SK-N-MC (cell line): ENCODE data around the gene COPZ2.
"Not testable (repeated sequence)": the region's sequence is repeated elsewhere in the genome, so short reads cannot be mapped to it uniquely, and the experiment has no call there.

Experiments
- DNase-seq: peaks from one replicate; pipeline ENCODE4 v3.0.0-alpha.2; 2011; ENCODE audit warnings: low read depth, low spot score
- H3K27ac ChIP-seq: fragments of 200-600 bp; sonication (generic); 2 replicates; pipeline ENCODE4 v1.5.1; 2016; ENCODE audit warnings: mixed run types
- H3K36me3 ChIP-seq: fragments of 200-600 bp; sonication (generic); 2 replicates; pipeline ENCODE4 v1.6.1; 2017; ENCODE audit warnings: antibody characterized with exemption, low read length, mixed read lengths; ENCODE audit not compliant: insufficient read depth
- H3K4me3 ChIP-seq: fragments of 200-600 bp; sonication (generic); 2 replicates; pipeline ENCODE4 v1.5.1; 2016
- H3K9ac ChIP-seq: fragments of 200-600 bp; sonication (generic); 2 replicates; pipeline ENCODE4 v1.8.0; 2017; ENCODE audit warnings: mixed run types, mixed read lengths; ENCODE audit not compliant: insufficient read length
- H3K9me3 ChIP-seq: fragments of 200-600 bp; sonication (generic); 2 replicates; pipeline ENCODE4 v1.6.1; 2017; ENCODE audit warnings: low read depth, mild to moderate bottlenecking, antibody characterized with exemption, low read length, moderate library complexity, mixed read lengths
- EZH2 ChIP-seq: fragments of 200-600 bp; sonication (generic); IDR thresholded peaks from one replicate; pipeline ENCODE4 v1.6.1; 2017; ENCODE audit warnings: antibody characterized with exemption
- FOXP2 ChIP-seq: optimal IDR thresholded peaks from 2 replicates; pipeline ENCODE3; 2011; ENCODE audit warnings: mild to moderate bottlenecking, moderate library complexity; ENCODE audit not compliant: insufficient read depth; ENCODE audit errors: extremely low read length, control extremely low read depth
- POLR2AphosphoS5 ChIP-seq: IDR thresholded peaks from 2 replicates; pipeline ENCODE4 v1.6.1; 2012; ENCODE audit warnings: mild to moderate bottlenecking, low read depth, low read length, borderline replicate concordance

COPZ2 gene

GRCh38 chr17:47993031-47993564, 44.5 kb downstream of the COPZ2 start:
- Histone ChIP-seq H3K9ac (peak overlapping the region; percentile 20), H3K4me3 (no peak overlapping the region), H3K9me3 (no peaks in the 10 kb centered on the region), H3K36me3 (no peaks in the 10 kb centered on the region), H3K27ac (no peak overlapping the region)
- TF ChIP-seq POLR2AphosphoS5, result no peak
- TF ChIP-seq EZH2, result no peak
- no peak for TF ChIP-seq FOXP2
- no peak for DNase-seq

- Histone ChIP-seq H3K9me3 (no peaks in the 10 kb centered on the region), H3K9ac (no peak overlapping the region), H3K36me3 (no peaks in the 10 kb centered on the region), H3K27ac (no peak overlapping the region), H3K4me3 (no peak overlapping the region)
- DNase-seq, result no peak
- no peak for TF ChIP-seq POLR2AphosphoS5
Observed at GRCh38 chr17:47992216-47992615, 45.4 kb downstream of the COPZ2 start.

- Histone ChIP-seq H3K36me3 (no peaks in the 10 kb centered on the region), H3K4me3 (no peak overlapping the region), H3K9ac (no peak overlapping the region), H3K9me3 (no peaks in the 10 kb centered on the region), H3K27ac (no peak overlapping the region)
- DNase-seq, result no peak
- TF ChIP-seq EZH2, result no peak
- TF ChIP-seq FOXP2, result no peak
- TF ChIP-seq POLR2AphosphoS5, result no peak
Observed at GRCh38 chr17:47990962-47991731, 46.5 kb downstream of the COPZ2 start.

- H3K27ac ChIP-seq, result no peak overlapping the region
- DNase-seq, result no peak
- H3K9ac ChIP-seq, result no peak overlapping the region
- TF ChIP-seq FOXP2 (no peak), EZH2 (no peak), POLR2AphosphoS5 (no peak)
- no peaks in the 10 kb centered on the region for H3K9me3 ChIP-seq
- no peaks in the 10 kb centered on the region for H3K36me3 ChIP-seq
- H3K4me3 ChIP-seq, result no peak overlapping the region
Observed at GRCh38 chr17:47989700-47990099, 47.9 kb downstream of the COPZ2 start.

GRCh38 chr17:47989159-47989558, 48.4 kb downstream of the COPZ2 start:
- H3K9me3 ChIP-seq, result no peaks in the 10 kb centered on the region
- H3K36me3 ChIP-seq, result no peaks in the 10 kb centered on the region
- H3K27ac ChIP-seq, result no peak overlapping the region
- no peak overlapping the region for H3K4me3 ChIP-seq
- no peak for DNase-seq
- no peak overlapping the region for H3K9ac ChIP-seq
- TF ChIP-seq EZH2, result no peak
- no peak for TF ChIP-seq FOXP2
- no peak for TF ChIP-seq POLR2AphosphoS5

- DNase-seq, H3K9ac ChIP-seq, H3K9me3 ChIP-seq, H3K4me3 ChIP-seq, H3K36me3 ChIP-seq, H3K27ac ChIP-seq: not testable (repeated sequence)
Observed at GRCh38 chr17:47988445-47988844, 49.2 kb downstream of the COPZ2 start.

GRCh38 chr17:47987240-47987835, 50.3 kb downstream of the COPZ2 start:
- no peaks in the 10 kb centered on the region; the same call in 1 of the 2 replicates for H3K36me3 ChIP-seq
- no peak overlapping the region for H3K4me3 ChIP-seq
- peak overlapping the region; percentile 2 for H3K9ac ChIP-seq
- TF ChIP-seq POLR2AphosphoS5, result no peak
- no peak for TF ChIP-seq EZH2
- TF ChIP-seq FOXP2, result no peak
- no peaks in the 10 kb centered on the region for H3K9me3 ChIP-seq
- H3K27ac ChIP-seq, result peak overlapping the region; percentile 33
- DNase-seq, result no peak

- no peak for TF ChIP-seq POLR2AphosphoS5
- TF ChIP-seq FOXP2, result no peak
- TF ChIP-seq EZH2, result no peak
- no peak for DNase-seq
- peaks cover 5% of the 10 kb centered on the region; the same call in 1 of the 2 replicates for H3K36me3 ChIP-seq
- no peak overlapping the region for H3K9ac ChIP-seq
- no peak overlapping the region for H3K27ac ChIP-seq
- no peaks in the 10 kb centered on the region for H3K9me3 ChIP-seq
- H3K4me3 ChIP-seq, result no peak overlapping the region
Observed at GRCh38 chr17:47986520-47986919, 51.1 kb downstream of the COPZ2 start.
